Raji (cell line): ENCODE measurements around the gene SLC17A7.

Experiments used
- POLR2A ChIP-seq: IDR thresholded peaks from 2 replicates; pipeline ENCODE4 v1.6.1; 2011; ENCODE audit warnings: low read depth, low read length, control low read depth; ENCODE audit not compliant: insufficient read depth

Gene SLC17A7

DNA sequence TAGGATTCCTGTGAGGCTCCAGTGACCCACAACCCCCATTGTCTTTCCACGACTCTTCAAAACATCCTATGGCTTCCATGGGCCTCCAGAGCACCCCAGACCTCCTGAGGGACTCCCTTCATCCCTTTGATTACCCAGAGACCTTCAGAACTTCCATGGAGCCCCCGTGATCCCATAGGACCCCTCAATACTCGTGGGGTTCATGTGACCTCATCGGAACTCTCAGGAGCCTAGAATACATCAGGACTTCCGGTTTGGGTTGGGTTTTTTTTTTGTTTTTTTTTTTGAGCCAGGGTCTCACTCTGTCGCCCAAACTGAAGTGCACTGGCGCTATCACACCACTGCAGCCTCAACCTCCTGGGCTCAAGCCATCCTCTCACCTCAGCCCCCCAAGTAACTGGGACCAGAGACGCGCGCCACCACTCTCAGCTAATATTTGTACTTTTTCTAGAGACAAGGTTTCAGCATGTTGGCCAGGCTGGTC, 12.5 kb upstream of the SLC17A7 start:
- TF ChIP-seq POLR2A: no peak

DNA sequence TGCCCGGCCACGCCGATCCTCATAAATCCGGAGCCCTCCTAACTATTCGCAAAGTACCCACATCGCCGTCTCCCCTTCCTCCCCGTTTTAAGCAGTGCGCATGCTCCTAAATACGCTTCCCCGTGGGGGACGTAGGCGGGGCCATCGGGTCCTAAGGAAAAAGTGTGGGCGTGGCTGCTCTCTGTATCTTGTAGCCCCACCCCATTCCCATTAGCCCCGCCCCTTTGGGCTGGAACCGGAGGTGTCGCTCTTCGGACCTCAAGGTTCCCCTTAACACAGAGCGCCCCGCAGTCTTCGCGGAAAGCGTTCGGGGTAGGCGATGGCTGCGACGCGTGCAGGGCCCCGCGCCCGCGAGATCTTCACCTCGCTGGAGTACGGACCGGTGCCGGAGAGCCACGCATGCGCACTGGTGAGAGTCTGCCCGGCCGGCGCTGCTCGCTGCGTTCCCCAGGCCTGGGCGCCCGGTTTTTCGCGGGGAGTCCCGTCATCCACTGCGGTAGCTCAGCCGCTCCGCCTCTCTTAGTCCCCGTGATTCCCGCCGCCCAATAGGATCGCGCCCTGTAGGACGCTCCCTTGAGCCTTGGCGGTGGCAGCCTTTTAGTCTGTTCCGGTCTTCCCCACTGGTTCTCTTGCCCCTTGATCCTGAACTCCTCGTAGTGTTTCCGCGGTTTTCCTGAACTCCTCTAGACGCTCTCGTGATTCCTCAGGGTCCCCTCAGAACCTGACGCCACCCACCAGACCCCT, 11.9 kb upstream of the SLC17A7 start, which contains the start of gene ALDH16A1:
Gene ALDH16A1, plus strand, starts transcription at position 213 of the 744 bp plus-strand sequence. Its CDS starts 107 bp downstream, at position 320.
- TF ChIP-seq POLR2A: peak; percentile 91

DNA sequence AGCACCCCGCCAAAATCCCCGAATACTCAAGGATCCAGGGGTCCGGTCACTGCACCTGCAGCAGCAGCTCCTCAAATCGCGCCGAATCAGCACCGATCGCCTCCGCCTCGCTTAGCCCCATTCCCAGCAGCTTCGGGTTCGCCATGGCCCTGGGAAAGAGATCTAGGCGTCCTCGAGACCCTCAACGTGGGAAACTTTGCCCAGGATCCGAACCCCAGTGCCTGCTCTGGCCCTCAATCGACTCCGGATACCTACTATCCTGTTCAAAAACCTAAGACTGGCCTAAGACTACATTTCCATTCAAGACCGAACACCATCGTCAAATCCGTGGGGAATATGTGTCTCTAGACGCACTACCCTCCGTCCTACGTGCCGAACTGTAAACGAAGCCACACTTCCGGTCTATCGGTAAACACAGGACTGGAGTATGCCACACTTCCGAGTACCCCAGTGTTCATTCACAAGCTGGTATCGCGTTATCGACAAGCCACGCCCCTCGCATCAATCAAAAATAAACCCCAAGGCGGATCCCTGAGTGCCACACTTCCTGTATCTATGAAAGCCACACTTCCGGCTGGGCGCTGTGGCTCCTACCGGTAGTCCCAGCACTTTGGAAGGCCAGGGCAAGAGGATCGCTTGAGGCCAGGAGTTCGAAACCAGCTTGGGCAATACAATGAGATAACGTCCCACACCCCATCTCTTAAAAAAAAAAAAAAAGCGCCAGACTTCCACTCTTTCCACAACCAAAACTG, 10.3 kb upstream of the SLC17A7 start, which contains the start of gene PIH1D1:
Gene PIH1D1, minus strand, starts transcription at position 385 of the 752 bp plus-strand sequence. Its CDS starts 240 bp downstream, at position 145.
- TF ChIP-seq POLR2A: peak; percentile 96

DNA sequence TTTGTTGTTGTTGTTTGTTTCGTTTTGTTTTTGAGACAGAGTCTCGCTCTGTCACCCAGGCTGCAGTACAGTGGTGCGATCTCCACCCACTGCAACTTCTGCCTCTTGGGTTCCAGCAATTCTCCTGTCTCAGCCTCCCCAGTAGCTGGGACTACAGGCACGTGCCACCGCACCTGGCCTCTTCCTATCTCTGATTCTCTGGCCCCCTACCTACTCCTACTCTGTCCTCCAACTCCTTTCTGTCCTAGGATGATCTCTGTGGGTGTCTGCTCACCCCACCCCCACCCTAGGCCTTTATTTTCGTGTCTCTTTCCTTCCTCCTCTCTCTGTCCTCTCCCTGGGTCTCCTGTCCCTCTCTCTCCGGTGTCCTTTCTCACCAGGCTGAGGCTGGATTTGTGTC, 9.1 kb upstream of the SLC17A7 start:
- no peak for TF ChIP-seq POLR2A

DNA sequence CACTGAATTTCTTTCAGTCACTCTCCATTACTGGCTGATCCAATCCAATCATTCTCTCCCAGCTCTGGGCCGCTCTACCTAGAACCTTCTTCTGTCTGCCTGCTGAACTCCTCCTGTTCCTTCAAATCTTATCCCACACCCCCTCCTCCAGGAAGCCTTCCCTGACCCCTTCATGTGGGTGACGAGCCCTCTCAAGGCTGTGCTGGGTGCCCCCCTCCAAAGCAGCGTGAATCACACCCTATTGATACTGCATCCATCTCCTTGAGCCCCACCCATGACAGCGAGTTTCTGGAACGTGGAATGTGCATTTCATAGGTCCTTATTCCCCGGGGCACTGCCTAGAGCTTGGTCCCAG, 7.1 kb upstream of the SLC17A7 start:
- no peak for TF ChIP-seq POLR2A

DNA sequence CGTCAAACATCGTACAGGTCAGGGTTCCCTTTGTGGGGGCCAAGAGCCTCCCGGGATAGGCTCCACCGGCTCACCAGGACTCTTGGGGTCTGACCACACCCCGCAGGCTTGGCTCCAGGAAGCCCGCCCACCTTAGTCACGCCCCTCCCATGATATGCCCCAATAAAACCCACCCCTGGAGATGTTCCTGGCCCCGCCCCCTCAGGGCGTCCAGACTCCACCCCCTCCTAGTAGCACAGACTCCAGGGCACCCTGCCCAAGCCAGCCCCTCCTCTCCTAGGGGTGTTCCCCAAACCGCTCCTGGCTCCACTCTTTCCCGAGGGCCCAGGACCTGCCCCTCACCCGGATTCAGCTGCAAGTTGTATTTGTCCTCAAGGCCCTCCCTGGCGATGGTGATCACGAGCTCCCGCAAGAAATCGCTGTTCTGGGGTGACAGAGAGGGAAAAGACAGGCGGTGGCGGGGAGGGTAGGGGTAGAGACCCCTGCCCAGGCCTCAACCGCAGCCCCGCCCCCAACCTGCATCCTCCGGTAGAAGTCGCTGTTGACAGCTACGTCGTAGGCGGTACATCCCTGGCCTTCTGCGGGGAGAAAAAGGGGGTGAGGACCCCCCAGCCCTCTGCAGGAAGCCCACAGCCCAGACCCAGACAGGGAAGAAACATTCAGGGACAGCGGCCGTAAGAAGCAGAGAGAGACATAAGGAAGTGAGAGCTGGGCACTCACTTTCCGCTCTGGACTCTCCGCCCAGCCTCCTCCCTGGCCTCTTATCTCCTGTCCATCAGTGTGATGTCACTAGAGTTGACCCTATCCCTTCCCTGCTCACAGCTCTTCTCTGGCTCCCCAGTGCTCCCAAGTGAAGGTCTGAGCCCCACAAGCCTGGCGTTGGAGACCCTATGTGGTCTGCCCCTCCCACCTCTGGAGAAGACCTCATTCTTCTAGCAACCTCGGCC, 6.4 kb upstream of the SLC17A7 start:
- TF ChIP-seq POLR2A: no peak

DNA sequence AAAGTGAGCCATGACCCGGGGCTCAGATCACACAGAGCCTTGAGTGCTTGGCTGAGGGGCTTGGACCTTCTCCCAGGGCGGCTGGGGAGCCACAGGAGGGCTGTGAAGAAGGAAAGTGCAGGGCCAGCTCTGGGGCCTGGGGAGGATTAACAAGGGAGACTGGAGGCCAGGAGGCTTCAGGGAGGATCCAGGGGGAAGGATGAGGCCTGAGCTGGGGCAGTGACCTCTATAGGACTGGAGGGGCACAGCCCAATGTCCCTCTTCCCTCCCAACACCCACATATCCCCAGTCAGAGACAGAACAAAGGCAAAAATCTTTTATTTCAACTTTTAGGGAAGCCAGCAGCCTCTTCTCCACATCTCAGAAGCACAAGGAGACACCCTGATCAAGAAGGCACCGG, 4.7 kb upstream of the SLC17A7 start:
- TF ChIP-seq POLR2A: no peak

DNA sequence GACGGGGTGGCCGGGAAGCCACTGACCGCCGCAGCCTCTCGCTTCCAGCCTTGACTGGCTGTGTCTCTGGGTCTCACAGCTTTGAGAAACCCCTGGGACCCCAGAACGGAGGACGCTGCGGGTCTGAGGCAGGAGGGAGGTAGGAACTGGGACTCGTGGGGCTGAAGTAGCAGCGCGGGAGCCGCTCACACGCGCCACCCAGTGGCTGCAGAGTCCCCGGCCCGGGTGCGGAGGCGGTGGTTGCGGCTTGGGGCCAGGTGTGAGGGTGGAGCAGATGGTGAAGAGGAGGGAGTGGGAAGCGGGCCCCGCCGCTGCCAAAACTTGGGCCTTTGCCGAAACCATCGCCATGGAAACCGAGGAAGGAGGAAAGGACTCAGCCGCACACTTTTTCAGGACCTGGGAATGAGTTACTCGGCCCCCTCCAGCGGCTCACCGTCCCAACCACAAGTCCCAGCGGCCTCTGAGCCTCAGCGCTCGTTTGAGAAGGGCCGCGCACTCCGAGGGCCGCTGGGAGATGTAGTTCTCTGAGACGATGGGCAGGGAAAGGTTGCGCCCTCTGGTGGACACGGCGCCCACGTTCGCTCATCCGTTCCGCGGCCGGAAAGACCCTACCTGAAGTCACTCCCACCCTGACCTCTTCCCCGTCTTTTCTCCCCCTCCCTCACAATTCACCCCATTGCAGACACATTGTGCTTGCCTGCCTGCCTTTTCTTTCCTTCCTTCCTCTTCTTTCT, 2.2 kb upstream of the SLC17A7 start:
- peak; percentile 58; the same call in 1 of the 2 replicates for TF ChIP-seq POLR2A

DNA sequence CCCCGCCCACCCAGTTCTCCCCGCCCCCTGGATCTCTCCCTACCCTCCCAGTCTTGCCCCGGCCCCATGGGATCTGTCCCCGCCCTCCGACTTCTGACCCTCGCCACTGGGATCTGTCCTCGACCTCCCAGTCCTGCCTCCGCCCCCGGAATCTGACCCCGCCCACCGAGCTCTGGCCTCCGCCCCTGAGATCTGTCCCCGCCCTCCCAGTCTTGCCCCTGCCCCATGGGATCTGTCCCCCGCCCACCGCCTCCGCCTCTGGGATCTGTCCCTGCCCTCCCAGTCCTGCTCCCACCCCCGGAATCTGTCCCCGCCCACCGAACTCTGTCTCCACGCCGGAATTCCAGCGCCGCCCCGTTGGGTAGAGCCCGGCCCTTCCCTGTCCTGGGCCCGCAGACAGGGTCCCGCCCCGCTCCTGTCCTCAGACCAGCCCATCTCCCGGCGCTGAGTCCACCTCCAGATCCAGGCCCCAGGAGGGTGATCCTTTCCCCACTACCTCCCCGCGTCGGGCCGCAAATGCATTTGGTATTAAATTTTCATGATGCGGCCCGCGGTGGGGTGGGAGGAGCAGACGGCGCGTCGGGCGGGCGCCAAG, 1.5 kb upstream of the SLC17A7 start:
- no peak for TF ChIP-seq POLR2A

DNA sequence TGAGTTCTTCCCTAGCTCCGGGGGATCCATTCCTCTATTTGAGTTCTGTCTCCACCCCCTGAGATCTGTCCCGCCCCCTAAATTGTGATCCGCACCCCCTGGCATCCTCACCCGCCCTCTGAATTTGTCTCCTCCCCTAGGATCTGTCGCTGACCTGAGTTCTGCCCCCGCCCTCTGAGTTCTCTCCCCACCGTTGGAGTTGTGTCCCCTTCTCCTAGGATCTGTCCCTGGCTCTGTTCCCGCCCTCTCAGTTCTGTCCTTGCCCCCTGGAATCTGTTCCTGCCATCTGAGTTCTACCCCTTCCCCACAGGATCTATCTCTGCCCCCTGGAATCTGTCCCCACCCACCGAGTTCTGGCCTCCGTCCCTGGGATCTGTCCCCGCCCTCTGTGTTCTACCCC, 1.0 kb upstream of the SLC17A7 start:
- TF ChIP-seq POLR2A: no peak

DNA sequence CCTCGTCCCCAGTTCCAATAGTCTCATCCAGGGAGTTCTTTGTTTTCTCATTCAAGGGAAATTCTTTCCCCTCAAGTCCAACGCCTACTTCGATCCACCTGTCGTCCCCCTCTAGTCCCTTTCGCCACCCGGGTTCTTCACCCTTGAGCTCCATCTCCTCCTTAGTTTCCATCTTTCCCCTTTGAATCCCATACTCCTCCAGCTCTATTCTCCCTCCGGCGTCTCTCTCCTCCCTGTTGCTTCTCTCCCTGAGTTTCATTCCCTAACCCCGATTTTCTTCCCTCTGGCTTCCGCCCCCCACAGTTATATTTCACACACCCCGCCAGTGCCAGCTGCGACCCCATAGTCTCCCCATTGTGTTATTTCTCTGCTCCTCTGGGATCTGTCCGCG, 628 bp upstream of the SLC17A7 start:
- no peak for TF ChIP-seq POLR2A

DNA sequence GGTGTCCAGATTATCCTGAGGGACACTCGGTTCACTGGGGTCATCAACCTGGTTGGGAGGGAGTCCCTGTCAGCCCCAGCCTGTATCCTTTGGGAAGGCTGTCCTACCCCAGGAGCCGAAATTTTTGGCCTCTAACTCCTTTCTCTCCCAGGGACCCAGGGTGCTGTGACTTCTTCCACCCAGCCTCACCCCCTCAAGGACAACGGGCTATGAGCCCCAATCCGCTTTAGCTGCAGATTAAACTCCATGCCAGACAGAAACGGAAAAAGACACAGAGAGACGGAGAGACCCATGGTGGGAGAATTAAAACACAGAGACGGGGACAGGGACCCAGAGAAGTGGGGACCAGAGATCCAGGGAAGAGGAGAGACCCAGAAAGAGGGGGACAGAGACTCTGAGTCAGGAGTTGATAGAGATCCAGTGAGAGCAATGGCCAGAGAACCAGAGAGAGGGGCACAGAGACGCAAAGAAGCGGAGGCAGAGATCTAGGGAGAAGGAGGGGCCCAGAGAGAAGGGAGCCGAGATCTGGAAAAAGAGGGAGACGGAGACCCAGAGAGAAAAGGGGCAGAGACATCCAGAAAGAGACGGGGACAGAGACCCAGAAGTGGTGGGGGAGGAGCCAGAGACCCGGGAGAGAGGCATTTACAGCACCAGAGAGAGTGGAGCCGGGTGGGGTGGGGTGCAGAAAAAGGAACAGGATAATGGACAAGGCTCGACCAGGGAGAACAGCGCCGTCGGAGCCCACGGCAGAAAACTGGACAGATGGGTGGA, 703 bp downstream of the SLC17A7 start:
- no peak for TF ChIP-seq POLR2A

DNA sequence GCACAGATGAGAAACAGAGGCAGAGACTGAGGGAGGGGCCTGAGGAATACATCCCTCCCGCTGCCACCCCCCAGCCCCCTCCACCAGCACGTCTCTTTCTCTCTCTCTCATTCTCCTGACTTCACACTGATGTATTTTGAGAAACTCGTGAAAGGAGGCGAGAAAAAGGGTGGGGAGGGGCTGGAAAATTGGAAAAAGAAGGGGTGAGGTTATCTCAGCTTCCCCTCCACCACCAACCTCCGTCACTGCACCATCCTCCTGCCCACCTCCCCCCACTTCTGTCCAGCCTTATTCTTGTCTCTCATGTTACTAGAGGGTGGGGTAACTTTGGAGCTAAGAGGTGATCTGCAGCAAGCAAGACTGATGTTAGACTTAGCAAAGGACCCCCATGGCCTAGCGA, 1.5 kb downstream of the SLC17A7 start:
- TF ChIP-seq POLR2A: no peak

DNA sequence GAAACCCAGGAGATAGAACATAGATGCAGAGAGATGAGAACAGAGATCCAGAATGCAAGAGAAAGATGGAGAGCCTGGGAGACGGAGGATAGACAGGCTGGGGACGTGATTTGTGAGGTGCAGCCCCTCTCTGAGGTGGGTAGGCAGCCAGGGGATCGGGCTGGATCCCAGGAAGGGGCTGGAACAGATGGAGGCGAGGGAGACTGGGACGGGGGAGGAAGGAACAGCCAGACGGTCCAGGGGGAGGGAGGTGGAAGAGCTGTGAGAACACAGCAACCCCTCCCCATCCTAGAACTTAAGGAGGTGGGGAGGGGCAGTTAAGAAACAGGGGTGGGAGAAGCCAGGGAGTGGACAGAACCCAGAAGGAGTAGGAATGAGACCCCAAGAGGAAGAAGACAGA, 3.1 kb downstream of the SLC17A7 start:
- no peak for TF ChIP-seq POLR2A

DNA sequence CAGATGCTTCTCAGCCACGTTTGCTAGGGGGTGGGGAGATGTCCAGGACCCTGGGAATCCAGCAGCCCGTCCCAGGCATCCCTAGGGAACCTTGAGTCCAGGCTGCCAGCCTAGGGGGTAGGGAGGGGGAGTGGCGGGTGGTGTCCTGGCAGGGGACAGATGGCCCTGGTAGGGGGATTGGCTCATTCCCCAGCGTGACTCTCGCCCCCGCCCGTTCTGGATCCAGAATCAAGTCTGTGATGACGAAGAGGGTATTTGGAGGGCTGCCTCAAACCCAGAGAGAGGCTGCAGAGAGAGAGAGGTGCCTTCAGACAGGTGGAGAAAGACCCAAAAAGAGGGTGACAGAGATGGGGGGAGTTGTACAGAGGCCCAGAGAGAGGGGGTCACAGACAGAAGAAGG, 4.1 kb downstream of the SLC17A7 start:
- no peak for TF ChIP-seq POLR2A
